Jurkat, Clone E6-1 (cell line): ENCODE data around the gene RNF135.
"Not testable (repeated sequence)": the region's sequence is repeated elsewhere in the genome, so short reads cannot be mapped to it uniquely, and the experiment has no call there.

ENCODE experiments used
- DNase-seq: peaks from one replicate; pipeline ENCODE4 v3.0.0-alpha.2; 2011; ENCODE audit warnings: low read depth, low spot score
- H3K4me3 ChIP-seq: 2 replicates; pipeline ENCODE4 v1.5.1; 2011; ENCODE audit warnings: mild to moderate bottlenecking, low read length, control low read depth, moderate library complexity

RNF135 gene

DNA sequence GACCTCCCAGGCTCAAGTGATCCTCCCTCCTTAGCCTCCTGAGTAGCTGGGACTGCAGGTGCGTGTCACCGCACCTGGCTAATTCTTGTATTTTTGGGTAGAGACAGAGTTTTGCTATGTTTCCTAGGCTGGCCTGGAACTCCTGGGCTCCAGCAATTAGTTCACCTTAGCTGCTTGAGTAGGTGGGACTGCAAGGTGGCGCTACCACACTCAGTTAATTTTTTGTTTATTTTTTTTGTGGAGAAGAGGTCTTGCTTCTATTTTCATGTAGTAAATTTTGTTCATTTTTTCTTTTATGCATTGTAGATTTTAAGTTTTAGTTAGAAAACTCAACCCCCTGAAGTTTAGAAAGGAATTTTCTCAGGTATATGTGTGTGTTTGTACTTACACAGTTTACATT, 21.7 kb downstream of the RNF135 start:
- no peak for DNase-seq
- no peak overlapping the region for H3K4me3 ChIP-seq

DNA sequence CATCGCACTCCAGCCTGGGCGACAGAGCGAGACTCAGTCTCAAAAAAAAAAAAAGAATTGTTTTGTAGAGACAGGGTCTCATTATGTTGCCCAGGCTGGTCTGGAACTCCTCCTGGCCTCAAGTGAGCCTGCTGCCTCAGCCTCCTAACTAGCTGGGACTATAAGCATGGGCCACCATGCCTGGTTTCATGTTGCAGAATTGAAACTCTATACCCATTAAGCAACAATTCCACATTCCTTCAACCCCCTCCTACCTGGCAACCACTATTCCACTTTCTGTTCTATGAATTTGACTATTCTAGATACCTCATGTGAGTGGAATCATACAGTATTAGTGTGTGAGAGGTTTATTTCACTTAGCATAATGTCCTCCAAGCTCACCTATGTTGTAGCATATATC, 24.5 kb downstream of the RNF135 start:
- no peak for DNase-seq
- no peak overlapping the region for H3K4me3 ChIP-seq

DNA sequence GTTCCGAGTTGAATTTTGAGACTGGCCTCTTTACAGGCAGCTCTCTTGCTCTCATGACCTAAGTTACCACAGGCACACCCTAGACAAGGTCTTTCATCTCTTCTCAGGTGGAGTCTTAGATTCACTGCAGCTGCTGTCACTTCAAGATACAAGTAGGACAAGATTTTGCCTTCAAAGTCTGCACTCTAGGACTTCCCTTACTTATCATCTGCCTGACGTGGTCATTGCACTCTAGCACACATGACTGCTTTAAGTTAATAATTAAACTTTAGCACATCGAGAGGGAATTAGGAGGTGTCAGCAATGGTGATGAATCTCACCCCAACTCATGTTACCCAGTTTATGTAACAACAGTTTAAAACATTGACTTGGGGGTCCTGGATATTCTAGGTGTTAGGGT, 25.6 kb downstream of the RNF135 start:
- no peak overlapping the region for H3K4me3 ChIP-seq
- no peak for DNase-seq

DNA sequence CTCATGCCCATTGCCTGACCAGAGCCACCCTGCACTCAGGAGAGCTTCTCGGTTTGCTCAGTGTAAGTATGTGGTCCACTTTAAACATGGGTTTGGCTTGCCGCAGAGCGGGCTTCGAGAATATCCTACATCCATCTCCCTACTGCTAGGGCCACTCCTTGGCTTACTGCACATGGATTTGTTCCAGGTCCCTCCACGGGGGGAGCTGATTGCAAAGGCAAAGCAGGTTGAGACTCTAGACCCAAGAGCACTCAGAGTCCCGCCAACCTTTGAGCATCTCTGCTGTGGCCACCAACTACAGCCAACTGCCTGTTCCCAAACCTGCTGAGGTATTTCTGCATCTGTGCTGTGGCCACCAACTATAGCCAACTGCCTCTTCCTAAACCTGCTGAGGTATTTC, 26.4 kb downstream of the RNF135 start:
- no peak overlapping the region for H3K4me3 ChIP-seq
- no peak for DNase-seq

DNA sequence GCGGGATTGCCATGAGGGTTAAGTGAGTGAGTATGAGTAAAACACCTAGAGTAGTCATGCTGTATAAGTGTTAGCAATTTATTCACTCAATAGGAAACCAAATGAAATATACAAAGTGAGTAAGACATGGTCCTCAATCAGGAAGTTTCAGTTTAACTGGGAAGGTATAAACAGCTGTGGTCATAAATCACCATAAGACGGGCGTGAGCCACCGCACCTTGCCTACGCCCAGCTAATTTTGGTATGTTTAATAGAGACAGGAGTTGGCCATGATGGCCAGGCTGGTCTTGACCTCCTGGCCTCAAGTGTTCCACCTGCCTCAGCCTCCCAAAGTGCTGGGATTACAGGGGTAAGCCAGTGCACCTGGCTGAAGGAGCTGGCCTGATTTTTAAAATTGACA, 27.0 kb downstream of the RNF135 start:
- no peak overlapping the region for H3K4me3 ChIP-seq
- DNase-seq = no peak

DNA sequence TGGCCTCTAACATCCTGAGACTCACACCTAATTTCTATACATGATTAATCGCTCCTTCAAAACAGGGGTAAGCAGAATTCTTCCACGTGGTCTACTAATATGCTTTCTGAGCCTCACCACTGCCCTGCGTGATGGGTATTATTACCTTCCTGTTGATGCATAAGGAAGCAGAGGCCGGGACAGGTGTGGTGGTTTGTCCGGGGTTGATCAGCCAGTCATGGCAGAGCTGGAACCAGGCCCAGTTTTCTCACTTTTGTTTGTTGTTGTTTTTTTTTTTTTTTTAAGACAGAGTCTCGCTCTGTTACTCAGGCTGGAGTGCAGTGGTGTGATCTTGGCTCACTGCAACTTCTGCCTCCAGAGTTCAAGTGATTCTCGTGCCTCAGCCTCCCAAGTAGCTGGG, 31.2 kb downstream of the RNF135 start:
- no peak overlapping the region for H3K4me3 ChIP-seq
- DNase-seq = no peak

DNA sequence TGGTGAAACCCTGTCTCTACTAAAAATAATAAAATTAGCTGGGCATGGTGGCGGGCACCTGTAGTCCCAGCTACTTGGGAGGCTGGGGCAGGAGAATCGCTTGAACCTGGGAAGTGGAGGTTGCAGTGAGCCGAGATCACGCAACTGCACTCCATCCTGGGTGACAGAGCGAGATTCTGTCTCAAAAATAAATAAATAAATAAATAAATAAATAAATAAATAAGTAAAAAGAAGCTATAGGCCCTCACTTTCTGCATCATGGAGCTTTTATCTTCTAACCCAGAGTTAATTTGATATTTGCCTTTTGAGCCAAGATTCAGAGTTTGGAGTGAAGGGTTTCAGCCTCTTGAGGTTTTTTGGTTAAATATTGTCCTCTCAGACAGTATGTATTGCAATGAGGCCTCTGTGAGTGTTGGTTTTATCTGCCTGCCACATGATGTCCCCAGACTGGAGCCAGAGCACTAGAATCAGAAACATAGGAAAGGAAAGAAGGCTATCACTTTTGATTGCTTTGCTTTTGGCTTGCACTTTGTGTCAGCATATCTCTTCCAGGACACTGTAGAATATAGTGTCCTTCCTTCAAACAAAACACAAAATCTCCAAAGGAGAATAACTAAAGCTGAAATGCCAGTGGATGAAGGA, 32.5 kb downstream of the RNF135 start:
- DNase-seq = no peak

DNA sequence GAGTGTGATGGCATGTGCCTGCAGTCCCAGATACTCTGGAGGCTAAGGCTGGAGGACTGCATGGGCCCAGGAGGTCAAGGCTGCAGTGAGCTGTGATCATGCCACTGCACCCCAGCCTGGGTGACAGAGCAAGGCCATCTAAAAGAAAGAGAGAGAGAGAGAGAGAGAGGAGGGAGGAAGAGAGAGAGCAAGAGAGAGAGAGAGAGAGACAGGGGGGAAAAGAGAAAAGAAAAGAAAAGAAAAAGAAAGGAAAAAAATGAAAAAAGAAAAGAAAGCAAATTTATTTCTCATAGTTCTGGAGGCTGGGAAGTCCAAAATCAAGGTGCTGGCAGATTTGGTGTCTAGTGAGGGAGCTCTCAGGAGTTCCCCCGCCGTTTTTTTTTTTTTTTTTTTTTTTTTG, 33.3 kb downstream of the RNF135 start:
- no peak for DNase-seq
- H3K4me3 ChIP-seq = no peak overlapping the region

More for the DNA sequence above, 32.5 kb downstream of the RNF135 start:
- no peak overlapping the region for H3K4me3 ChIP-seq

DNA sequence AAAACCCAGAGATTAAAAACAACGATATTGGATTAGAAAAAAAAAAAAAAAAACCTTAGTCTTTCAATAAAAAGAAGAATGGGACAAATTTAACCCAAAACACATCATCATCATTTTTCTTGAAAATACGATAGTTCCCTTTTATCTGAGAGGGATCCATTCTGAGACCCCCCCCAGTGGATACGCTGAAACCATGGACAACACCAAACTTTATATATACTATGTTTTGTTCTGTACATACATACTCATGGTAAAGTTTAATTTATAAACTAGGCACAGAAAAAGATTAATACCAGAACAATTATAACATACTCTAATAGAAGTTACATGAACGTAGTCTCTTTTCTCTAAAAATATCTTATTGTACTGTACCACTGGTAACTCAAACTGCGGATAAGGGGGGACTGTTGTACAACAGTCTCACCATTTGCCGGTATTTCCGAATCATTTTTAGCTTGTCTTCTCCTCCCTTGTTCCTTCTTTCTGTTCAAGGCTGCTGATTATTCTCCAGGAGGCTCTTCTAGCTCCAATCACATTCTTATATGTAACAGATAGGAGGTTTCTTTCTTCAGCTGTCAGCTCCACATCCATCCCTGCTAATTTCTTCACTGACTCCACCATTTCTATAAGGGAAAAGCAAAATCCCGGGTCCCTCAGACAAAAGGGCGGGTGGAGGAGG, 37.0 kb downstream of the RNF135 start:
- H3K4me3 ChIP-seq = no peak overlapping the region
- DNase-seq = no peak

DNA sequence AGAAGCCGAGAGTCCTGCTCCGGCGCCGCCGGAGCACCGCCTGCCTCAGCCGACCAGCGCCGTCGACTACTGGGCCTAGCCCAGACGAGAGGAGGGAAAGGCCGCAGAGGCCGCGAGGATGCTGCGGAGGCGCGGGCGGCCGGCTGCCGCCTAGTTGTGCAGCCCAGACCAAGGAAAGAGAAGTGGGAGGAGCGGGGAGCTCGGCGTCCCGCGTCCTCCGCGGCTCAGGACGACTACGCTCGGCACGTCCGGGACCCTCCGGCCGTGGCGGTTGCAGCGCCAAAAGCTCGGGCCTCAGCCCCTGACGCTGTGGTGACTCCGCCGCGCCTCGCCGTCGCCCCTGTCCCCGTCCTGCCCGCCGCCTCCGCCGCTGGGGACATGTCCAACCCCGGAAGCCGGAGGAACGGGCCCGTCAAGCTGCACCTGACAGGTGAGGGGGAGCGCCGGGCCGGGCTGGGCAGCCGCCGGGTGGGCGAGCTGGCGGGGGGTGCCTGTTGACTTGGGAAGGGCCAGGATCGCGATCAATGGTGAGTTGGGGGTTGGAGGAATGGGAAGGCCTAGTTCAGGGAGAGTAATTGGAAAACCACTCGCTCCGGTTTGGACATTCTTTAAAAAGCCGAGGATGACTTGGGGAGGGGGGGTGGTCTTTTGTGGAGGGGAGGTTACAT, 37.7 kb downstream of the RNF135 start:
- no peak overlapping the region for H3K4me3 ChIP-seq
- no peak for DNase-seq

DNA sequence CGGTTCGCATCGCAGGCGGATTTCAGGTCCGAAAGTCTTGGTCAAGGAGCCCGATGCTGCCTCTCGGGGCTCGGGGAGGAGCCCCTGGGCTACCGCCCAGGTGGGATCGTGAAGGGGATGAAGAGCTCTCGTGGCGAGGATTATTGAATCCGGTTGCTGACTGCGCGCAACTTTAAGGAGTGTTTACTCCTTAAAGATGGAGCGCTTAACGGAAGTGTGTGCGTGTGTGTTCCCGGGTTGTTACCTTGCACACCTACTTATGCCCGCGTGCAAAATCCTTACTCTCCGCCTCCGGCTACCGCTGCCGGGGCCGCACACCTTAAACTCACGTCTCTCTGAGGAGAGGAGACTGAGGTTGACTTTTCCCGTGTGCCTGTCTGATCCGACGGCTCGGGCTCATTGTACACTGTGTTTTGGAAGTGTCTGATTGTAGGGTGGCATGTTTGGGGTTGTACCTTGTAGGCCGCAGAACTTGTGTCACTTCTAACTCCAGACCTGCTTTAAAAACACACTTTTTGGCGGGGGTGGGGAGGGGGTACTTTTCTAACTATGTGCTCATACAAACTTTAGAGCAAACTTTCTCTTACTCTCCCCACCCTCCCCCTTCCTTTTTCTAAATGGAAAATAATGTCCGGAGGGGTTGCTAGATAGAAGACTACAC, 38.3 kb downstream of the RNF135 start:
- DNase-seq, H3K4me3 ChIP-seq: not testable (repeated sequence)

DNA sequence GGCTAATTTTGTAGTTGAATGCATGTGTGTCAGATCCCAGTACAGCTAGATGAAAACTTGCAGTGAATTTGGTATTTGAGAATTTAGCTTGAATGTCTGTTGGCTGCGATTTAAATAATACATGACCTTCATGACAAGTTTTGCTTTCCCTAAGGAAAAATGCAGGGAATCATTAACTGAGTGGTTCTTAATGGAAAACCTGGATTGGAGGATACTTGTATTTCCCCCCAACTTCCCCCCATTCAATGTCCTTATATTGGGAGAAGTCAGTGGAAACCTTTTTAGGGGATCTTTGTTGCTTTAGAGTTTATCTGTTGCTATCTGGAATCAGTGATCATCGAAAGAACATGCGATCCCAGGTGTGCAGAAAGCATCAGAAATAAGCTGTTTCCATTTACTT, 39.2 kb downstream of the RNF135 start:
- not testable (repeated sequence) for H3K4me3 ChIP-seq

DNA sequence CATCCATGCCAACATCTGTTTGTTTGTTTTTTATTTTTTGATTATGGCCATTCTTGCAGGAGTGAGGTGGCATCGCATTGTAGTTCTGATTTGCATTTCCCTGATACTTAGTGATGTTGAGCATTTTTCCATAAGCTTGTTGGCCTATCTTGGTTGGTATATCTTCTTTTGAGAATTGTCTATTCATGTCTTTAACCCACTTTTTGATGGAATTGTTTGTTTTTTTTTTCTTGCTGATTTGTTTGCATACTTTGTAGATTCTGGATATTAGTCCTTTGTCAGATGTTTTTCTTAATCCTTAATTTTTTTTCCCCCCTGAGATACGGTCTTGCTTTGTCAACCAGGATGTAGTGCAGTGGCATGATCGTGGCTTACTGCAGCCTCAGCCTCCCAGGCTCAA, 43.0 kb downstream of the RNF135 start:
- H3K4me3 ChIP-seq = no peak overlapping the region
- no peak for DNase-seq

More for the DNA sequence above, 39.2 kb downstream of the RNF135 start:
- not testable (repeated sequence) for DNase-seq

DNA sequence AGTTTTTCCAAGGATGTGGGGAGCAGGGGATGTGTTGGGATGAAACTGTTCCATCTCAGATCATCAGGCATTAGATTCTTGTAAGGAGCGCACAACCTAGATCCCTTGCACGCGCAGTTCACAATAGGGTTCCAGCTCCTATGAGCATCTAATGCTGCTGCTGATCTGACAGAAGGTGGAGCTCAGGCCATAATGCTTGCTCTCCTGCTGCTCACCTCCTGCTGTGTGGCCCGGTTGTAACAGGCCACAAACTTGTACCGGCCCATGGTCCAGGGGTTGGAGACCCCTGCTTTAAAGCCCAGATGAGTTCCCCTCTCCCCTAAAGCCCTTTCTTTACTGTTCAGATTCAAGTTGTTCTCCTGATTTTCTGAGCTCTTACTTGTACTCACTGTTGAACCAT, 44.8 kb downstream of the RNF135 start:
- DNase-seq = no peak
- no peak overlapping the region for H3K4me3 ChIP-seq

DNA sequence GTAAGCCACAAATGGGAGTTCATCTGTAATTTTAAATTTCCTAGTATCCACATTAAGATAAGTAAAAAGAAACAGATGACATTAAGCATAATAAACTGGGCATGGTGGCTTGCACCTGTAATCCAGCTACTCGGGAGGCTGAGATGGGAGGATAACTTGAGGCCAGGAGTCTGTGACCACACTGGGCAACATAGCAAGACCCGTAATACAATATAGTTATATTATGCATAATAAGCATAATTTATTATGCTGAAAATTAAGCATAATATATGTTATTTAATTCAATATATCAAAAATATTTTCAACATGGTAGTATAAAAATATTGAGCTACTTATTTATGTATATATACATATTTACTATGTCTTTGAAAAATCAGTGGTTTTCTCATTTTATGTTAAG, 48.2 kb downstream of the RNF135 start:
- DNase-seq = no peak
- no peak overlapping the region for H3K4me3 ChIP-seq

DNA sequence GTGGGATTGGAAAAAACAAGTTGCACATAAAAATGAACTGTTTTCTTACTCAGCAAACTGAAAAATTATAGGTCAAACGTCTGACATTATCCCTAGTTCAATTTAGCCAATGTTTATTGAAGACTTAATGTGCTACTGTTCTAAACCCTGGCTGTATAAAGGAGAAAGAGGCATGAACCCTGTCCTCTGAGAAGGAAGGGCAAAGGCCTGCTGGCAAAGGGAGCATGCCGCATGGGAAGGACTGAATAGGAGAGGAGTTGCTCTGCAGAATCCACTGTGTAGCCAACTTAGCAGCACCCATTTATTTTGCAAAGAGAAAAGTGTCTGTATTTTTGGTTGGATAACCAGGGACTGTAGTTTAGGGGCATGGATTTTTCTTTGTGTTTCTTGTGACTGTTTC, 52.3 kb downstream of the RNF135 start:
- not testable (repeated sequence) for H3K4me3 ChIP-seq, DNase-seq

DNA sequence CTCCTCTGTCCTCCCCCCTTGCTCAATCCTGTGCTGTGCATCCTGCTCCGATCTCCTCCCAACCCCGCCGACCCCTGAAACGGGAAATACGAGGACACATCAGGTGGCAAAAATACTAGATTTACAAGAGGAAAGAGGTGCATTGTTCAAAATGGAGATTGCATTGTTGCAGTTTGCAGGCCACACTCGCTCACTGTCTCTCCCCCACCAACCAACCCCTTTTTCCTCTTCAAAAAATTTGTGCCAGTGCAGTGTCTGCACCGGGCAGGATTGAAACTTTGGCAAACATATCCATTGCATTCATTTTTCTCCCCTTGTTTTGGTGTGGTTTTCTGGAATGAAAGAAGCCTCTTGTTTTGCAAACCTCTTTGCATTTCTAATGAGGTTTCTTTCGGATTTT, 61.0 kb downstream of the RNF135 start:
- no peak overlapping the region for H3K4me3 ChIP-seq
- DNase-seq = no peak

DNA sequence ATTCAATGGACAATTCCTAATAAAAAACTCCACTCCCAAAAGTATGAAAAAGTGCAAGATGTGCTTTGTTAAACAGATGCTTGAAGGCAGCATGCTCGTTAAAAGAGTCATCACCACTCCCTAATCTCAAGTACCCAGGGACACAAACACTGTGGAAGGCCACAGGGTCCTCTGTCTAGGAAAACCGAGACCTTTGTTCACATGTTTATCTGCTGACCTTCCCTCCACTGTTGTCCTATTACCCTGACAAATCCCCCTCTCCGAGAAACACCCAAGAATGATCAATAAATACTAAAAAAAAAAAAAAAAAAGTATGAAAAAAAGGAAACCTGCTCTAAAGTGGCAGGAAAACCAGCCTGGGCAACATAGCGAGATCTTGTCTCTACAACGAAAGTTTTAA, 64.8 kb downstream of the RNF135 start:
- not testable (repeated sequence) for DNase-seq, H3K4me3 ChIP-seq

DNA sequence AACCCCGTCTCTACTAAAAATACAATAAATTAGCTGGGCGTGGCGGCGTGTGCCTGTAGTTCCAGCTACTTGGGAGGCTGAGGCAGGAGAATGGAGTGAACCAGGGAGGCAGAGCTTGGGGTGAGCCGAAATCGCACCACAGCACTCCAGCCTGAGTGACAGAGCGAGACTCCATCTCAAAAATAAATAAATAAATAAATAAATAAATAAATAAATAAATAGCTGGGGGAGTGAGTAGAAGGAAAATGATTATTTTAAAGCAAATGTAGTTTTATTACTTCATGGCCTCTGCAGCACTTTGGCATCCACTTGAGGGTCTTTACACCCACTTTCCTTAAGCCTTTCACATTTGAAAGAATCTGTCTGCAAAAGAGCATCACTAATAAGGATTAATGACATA, 70.0 kb downstream of the RNF135 start:
- DNase-seq, H3K4me3 ChIP-seq: not testable (repeated sequence)

DNA sequence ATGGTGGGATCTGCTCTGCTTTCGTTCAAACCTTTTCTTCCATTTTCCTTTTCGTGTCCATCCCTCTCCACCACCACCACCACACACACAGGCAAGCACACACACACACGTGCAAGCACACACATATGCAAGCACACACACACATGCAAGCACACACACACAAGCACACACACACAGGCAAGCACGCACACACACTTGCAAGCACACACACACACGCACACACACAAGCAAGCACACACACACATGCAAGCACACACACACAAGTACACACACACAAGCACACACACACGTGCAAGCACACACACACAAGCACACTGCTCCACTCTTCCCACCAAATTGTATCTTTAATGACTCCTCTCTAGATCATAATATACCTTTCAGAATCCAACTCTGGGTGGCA, 71.5 kb downstream of the RNF135 start:
- DNase-seq, H3K4me3 ChIP-seq: not testable (repeated sequence)
